Parathyroid adenoma (tissue), 2 donors: ENCODE measurements around the gene ZNF10.

Experiments used
- H2AFZ ChIP-seq: fragments of 300-600 bp; sonication (generic); one replicate; pipeline ENCODE4 v1.7.0; 2017; ENCODE audit warnings: antibody characterized with exemption, mild to moderate bottlenecking
- H3K27ac ChIP-seq: fragments of 300-600 bp; sonication (generic); one replicate; pipeline ENCODE4 v1.7.0; 2017
- H3K27me3 ChIP-seq: fragments of 300-600 bp; sonication (generic); one replicate; pipeline ENCODE4 v1.7.0; 2017; ENCODE audit warnings: low read length; ENCODE audit not compliant: control insufficient read depth, insufficient read depth
- H3K36me3 ChIP-seq: fragments of 300-600 bp; sonication (generic); one replicate; pipeline ENCODE4 v1.7.0; 2017; ENCODE audit warnings: low read length; ENCODE audit not compliant: control insufficient read depth, insufficient read depth
- H3K4me1 ChIP-seq: fragments of 300-600 bp; sonication (generic); one replicate; pipeline ENCODE4 v1.7.0; 2017; ENCODE audit warnings: control low read depth
- H3K4me2 ChIP-seq: fragments of 300-600 bp; sonication (generic); one replicate; pipeline ENCODE4 v1.7.0; 2017; ENCODE audit warnings: low read length
- H3K4me3 ChIP-seq: fragments of 300-600 bp; sonication (generic); one replicate; pipeline ENCODE4 v1.7.0; 2017; ENCODE audit warnings: low read depth, low read length
- H3K79me2 ChIP-seq: fragments of 300-600 bp; sonication (generic); one replicate; pipeline ENCODE4 v1.7.0; 2017; ENCODE audit warnings: control low read depth
- H3K9ac ChIP-seq: fragments of 300-600 bp; sonication (generic); one replicate; pipeline ENCODE4 v1.7.0; 2017; ENCODE audit warnings: mild to moderate bottlenecking
- H3K9me3 ChIP-seq: fragments of 300-600 bp; sonication (generic); one replicate; pipeline ENCODE4 v1.7.0; 2017; ENCODE audit warnings: low read length; ENCODE audit not compliant: control insufficient read depth
- TF ChIP-seq, protein P1 (sequence below): fragments of 300-600 bp; sonication (generic); IDR thresholded peaks from one replicate; pipeline ENCODE4 v1.7.0; 2017; ENCODE audit warnings: antibody characterized with exemption, mild to moderate bottlenecking
- donor health status: primary hyperparathyroidism.

The ZNF10 gene

GRCh38 chr12:133106253-133106652, 24.2 kb upstream of the ZNF10 start:
- Histone ChIP-seq H2AFZ (no peak overlapping the region), H3K4me3 (no peak overlapping the region), H3K4me1 (no peaks in the 10 kb centered on the region), H3K27ac (no peak overlapping the region), H3K4me2 (no peak overlapping the region), H3K79me2 (no peaks in the 10 kb centered on the region), H3K36me3 (peaks cover 51% of the 10 kb centered on the region), H3K27me3 (no peaks in the 10 kb centered on the region), H3K9ac (no peak overlapping the region), H3K9me3 (peaks cover 31% of the 10 kb centered on the region)
- TF ChIP-seq, protein P1, sequence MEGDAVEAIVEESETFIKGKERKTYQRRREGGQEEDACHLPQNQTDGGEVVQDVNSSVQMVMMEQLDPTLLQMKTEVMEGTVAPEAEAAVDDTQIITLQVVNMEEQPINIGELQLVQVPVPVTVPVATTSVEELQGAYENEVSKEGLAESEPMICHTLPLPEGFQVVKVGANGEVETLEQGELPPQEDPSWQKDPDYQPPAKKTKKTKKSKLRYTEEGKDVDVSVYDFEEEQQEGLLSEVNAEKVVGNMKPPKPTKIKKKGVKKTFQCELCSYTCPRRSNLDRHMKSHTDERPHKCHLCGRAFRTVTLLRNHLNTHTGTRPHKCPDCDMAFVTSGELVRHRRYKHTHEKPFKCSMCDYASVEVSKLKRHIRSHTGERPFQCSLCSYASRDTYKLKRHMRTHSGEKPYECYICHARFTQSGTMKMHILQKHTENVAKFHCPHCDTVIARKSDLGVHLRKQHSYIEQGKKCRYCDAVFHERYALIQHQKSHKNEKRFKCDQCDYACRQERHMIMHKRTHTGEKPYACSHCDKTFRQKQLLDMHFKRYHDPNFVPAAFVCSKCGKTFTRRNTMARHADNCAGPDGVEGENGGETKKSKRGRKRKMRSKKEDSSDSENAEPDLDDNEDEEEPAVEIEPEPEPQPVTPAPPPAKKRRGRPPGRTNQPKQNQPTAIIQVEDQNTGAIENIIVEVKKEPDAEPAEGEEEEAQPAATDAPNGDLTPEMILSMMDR, result no peak

DNA sequence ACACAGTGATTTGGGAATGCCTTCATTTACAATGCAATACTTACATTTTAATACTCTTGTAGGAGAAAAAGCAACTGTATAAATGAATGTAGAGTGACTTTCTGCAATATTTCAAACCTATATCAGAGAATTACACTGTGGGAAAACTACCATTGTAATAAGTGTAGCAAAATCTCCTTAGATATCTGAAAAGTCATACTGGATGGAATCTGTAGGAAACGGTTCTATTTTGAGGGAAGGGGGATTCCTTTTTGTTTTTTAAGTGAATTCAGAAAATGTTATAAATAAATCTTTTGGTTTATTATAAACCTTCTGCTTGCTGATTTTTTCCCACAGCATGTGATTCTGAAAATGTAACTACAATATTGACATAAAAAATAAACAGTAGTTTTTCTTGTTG, 23.3 kb upstream of the ZNF10 start:
- no peak overlapping the region for H3K4me3 ChIP-seq
- H3K4me2 ChIP-seq, result no peak overlapping the region
- no peaks in the 10 kb centered on the region for H3K79me2 ChIP-seq
- no peaks in the 10 kb centered on the region for H3K27me3 ChIP-seq
- H3K36me3 ChIP-seq, result peaks cover 50% of the 10 kb centered on the region
- H3K27ac ChIP-seq, result no peak overlapping the region
- TF ChIP-seq, protein P1, result no peak
- H2AFZ ChIP-seq, result no peak overlapping the region
- no peak overlapping the region for H3K9ac ChIP-seq
- no peaks in the 10 kb centered on the region for H3K4me1 ChIP-seq
- H3K9me3 ChIP-seq, result peaks cover 31% of the 10 kb centered on the region

DNA sequence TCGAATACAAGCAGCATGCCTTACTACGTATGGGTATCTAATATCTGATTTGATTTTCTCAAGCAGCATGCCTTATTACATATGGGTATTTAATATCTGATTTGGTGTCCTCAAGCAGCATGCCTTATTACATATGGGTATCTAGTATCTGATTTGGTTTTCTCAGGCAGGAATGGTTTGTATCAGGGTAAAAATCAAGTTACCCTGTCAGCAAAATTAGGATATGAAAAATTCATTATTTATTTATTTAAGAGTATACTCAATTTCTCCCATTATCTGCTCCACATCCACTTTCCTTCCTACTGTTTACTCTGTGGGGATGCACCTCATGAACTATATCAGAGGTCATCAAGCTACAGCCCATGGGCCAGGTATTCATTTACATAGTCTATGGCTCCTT, 22.3 kb upstream of the ZNF10 start:
- TF ChIP-seq, protein P1, result no peak
- Histone ChIP-seq H3K4me3 (no peak overlapping the region), H3K9me3 (peaks cover 28% of the 10 kb centered on the region), H3K79me2 (no peaks in the 10 kb centered on the region), H3K27me3 (no peaks in the 10 kb centered on the region), H3K4me2 (no peak overlapping the region), H3K4me1 (no peaks in the 10 kb centered on the region), H3K36me3 (peaks cover 44% of the 10 kb centered on the region), H3K27ac (no peak overlapping the region), H3K9ac (no peak overlapping the region), H2AFZ (no peak overlapping the region)

GRCh38 chr12:133120385-133121191, 9.8 kb upstream of the ZNF10 start:
- Histone ChIP-seq H3K9ac (no peak overlapping the region), H3K79me2 (no peaks in the 10 kb centered on the region), H3K4me1 (no peaks in the 10 kb centered on the region), H3K4me2 (no peak overlapping the region), H2AFZ (no peak overlapping the region), H3K27me3 (no peaks in the 10 kb centered on the region), H3K36me3 (peaks cover 14% of the 10 kb centered on the region), H3K27ac (no peak overlapping the region), H3K9me3 (peaks cover 24% of the 10 kb centered on the region), H3K4me3 (no peak overlapping the region)
- TF ChIP-seq, protein P1, result no peak

- H3K27me3 ChIP-seq, result no peaks in the 10 kb centered on the region
- H3K4me1 ChIP-seq, result no peaks in the 10 kb centered on the region
- peaks cover 13% of the 10 kb centered on the region for H3K36me3 ChIP-seq
- H3K4me2 ChIP-seq, result no peak overlapping the region
- H3K79me2 ChIP-seq, result no peaks in the 10 kb centered on the region
- H3K9me3 ChIP-seq, result peaks cover 16% of the 10 kb centered on the region
- TF ChIP-seq, protein P1, result no peak
- H3K9ac ChIP-seq, result no peak overlapping the region
- H3K4me3 ChIP-seq, result no peak overlapping the region
- no peak overlapping the region for H2AFZ ChIP-seq
- H3K27ac ChIP-seq, result no peak overlapping the region
Observed at GRCh38 chr12:133124674-133125073, 5.8 kb upstream of the ZNF10 start.
